ENCODE data around the gene IL1RL2.

The IL1RL2 gene

GRCh38 chr2:102230410-102230909 lies 43.6 kb downstream of the IL1RL2 start:
- no peak for DNase-seq

DNA sequence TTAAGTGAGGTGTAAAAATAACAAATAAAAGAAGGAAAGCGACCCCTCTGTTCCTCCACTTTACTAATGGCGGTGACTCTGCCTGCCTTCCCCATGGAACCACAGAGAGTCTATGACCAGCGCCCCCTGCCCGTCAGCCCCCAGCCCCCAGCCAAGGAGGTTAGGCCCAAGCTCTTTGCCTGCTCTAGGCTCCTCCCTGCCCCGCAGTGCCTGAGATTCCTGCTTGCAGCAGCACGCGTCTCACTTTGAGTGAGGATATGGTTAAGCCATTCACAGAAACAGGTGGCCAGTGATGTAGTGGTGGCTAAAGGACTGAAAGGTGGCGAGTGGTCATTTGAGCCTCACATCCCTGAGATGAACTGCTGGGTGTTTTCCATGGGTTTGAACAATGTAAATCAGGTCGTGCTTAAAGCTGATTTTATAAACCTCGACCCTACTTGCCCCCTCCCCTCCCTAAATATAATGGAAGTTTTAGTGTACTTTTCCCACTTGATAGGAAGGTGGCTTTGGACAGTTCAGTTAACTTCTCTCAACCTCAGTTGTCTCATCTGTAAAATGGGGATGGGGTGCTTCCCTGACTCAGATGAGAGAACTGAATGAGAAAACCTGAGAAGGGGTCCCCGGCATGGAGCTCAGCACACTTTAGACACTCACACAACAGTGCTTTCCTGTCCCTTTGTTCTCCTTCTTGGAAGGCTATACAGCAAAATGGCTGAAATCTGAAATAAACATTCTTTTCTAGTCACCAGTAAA lies 46.5 kb downstream of the IL1RL2 start:
- no peak for DNase-seq
- TF ChIP-seq POLR2A (IDR thresholded peaks at IDR 0.05; ENCODE audit: low read length), result no peak
- TF ChIP-seq GATA1 (IDR thresholded peaks at IDR 0.05; ENCODE audit: low read depth, low read length), result no peak

More at GRCh38 chr2:102230410-102230909, 43.6 kb downstream of the IL1RL2 start:
- no peak for TF ChIP-seq POLR2A (IDR thresholded peaks at IDR 0.05; ENCODE audit: low read length)
- no peak for TF ChIP-seq GATA1 (IDR thresholded peaks at IDR 0.05; ENCODE audit: low read depth, low read length)

- DNase-seq, result peak in 1 of 2 experiments; percentile 18
- TF ChIP-seq POLR2A (IDR thresholded peaks at IDR 0.05; ENCODE audit: low read length), result no peak
- no peak for TF ChIP-seq GATA1 (IDR thresholded peaks at IDR 0.05; ENCODE audit: low read depth, low read length)
Observed at GRCh38 chr2:102235042-102235473, 48.2 kb downstream of the IL1RL2 start.

DNA sequence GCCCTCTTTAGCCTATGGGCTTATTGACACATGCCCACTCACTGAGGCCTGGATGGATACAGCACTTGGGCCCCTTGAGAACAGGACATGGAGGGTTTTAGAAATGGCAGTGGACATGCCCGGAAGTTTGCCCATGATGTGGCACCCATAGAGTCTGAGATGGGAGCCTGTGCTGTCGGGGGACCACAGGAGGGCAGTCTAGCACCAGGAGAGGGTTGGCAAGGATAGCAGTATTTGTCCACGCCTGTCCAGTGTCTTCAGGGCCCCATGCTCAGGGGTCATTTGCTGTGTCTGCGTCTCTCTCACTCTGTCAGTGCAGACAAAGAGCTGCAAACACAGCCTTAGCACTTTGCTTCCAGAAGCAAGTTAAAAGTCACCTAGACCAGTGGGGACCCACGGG lies 48.7 kb downstream of the IL1RL2 start:
- no peak for TF ChIP-seq POLR2A (IDR thresholded peaks at IDR 0.05; ENCODE audit: low read length)
- no peak for TF ChIP-seq GATA1 (IDR thresholded peaks at IDR 0.05; ENCODE audit: low read depth, low read length)
- DNase-seq, result peak; percentile 34 to 54

DNA sequence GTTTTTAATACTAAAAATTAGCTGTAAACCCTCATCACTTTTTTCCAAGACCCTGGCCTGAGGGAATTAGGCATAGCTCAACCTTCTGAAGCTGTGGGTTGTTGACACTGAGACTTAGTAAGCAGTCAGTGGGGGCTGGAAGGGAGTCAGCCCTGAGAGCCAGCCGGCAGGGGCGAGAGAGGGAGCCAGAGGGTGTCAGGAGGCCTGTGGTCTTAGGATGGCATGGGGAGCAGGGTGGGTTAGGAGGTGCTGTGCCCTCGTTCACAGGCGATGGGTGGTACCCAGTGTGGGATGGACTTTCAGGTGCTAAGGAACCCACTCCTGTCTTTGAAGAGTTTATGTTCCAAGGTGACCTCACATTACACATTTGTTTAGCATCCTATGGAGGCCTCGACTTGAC lies 49.3 kb downstream of the IL1RL2 start:
- no peak for DNase-seq
- TF ChIP-seq POLR2A (IDR thresholded peaks at IDR 0.05; ENCODE audit: low read length) (no peak), GATA1 (IDR thresholded peaks at IDR 0.05; ENCODE audit: low read depth, low read length) (no peak)

DNA sequence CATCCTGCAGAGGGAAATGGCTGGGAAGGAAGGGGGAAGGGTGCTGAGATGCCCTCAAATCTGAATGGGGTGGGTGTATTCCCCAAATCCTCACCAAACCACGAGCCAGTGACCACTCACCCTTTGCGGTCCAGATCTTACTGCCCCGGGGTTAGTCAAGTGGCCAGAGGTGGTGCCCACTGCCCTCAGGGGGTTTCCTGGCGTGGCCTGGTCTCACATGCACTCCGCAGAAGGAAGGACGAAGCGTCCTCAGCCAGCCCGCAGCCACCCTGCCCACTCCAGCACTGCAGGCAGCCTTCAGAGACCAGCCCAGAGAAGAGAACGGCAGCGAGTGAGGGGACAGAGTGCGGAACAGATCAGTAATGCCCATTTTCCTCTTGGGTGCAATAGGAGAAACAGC lies 50.4 kb downstream of the IL1RL2 start:
- no peak for DNase-seq
- TF ChIP-seq POLR2A (IDR thresholded peaks at IDR 0.05; ENCODE audit: low read length) (no peak), GATA1 (IDR thresholded peaks at IDR 0.05; ENCODE audit: low read depth, low read length) (no peak)

DNA sequence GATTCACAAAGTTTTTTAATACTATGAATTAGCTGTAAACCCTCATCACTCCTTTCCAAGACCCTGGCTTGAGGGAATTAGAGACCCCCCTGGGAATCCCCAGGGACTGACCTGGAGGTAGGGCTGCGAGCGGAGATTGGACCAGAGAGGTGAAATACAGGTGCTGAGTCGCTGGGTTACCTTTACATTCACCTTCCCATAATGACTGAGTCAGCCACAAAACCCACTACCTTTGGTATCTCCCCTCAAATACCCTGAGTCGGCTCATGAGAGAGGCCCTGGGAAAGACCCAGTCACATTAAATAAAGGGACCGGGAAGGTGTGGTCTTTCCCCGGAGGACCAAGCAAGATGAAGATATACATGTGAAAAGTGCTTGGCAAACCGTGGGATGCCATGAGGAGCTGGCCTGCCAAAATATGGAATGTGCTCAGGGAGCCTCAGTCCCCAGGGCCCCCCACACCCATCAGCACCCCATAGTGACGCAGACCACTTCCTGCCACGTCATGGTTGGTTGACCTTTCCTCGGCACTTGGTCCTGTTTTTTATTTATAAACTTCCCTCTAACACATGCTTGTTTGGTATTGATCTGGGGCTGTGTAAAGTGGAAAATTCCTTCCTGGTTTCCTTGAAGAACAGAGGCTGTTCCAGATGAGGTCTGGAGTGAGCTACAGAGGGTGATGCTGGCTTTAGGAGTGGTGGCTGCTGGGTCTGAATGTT lies 51.4 kb downstream of the IL1RL2 start:
- no peak for TF ChIP-seq POLR2A (IDR thresholded peaks at IDR 0.05; ENCODE audit: low read length)
- TF ChIP-seq GATA1 (IDR thresholded peaks at IDR 0.05; ENCODE audit: low read depth, low read length), result no peak
- no peak for DNase-seq

GRCh38 chr2:102238778-102239177 lies 52.0 kb downstream of the IL1RL2 start:
- no peak for TF ChIP-seq POLR2A (IDR thresholded peaks at IDR 0.05; ENCODE audit: low read length)
- TF ChIP-seq GATA1 (IDR thresholded peaks at IDR 0.05; ENCODE audit: low read depth, low read length), result no peak

GRCh38 chr2:102239344-102239743 lies 52.5 kb downstream of the IL1RL2 start:
- no peak for TF ChIP-seq POLR2A (IDR thresholded peaks at IDR 0.05; ENCODE audit: low read length)
- no peak for TF ChIP-seq GATA1 (IDR thresholded peaks at IDR 0.05; ENCODE audit: low read depth, low read length)
- DNase-seq, result no peak

More at GRCh38 chr2:102238778-102239177, 52.0 kb downstream of the IL1RL2 start:
- DNase-seq, result no peak

DNA sequence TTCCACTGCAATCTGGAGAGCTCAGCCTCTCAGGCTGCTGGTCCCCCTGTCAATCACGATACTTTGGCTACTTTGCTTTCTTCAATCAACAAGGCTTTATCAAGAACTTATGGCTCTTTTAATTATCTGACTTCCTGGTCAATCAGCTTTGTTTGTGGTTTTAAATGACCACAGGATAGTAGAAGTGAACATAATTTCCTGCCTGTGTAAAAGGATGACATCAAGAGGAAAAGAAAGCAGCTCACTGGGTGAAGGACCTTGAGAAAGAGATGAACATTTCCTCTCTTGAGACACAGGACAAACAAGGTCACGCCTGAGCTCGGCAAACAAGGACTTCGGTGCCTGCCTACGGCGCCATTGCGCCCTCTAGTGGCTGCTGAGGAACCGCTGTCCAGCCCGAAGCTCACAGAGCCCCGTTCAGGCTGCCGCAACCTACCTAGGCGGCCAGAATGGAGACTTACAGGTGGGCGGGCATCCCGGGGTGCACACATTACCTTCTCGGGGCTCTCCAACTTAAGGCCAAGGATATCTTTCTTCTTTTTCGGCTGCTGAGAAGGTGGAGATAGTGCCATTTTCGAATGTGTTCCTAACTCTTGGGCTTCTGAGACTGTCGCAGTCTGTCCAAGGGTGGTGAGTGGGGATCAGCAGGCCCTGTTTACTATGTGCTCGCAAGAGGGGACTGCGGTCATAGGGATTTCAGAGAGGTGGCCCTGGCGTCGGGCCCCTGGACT lies 54.0 kb downstream of the IL1RL2 start:
- peak; percentile 83 to 91 for DNase-seq
- TF ChIP-seq GATA1 (IDR thresholded peaks at IDR 0.05; ENCODE audit: low read depth, low read length), result no peak
- TF ChIP-seq POLR2A (IDR thresholded peaks at IDR 0.05; ENCODE audit: low read length), result no peak

GRCh38 chr2:102241616-102242305 lies 54.9 kb downstream of the IL1RL2 start:
- no peak for TF ChIP-seq POLR2A (IDR thresholded peaks at IDR 0.05; ENCODE audit: low read length)
- TF ChIP-seq GATA1 (IDR thresholded peaks at IDR 0.05; ENCODE audit: low read depth, low read length), result no peak
- no peak for DNase-seq

GRCh38 chr2:102245266-102246151 lies 58.7 kb downstream of the IL1RL2 start:
- DNase-seq, result no peak
- TF ChIP-seq GATA1 (IDR thresholded peaks at IDR 0.05; ENCODE audit: low read depth, low read length), result no peak
- TF ChIP-seq POLR2A (IDR thresholded peaks at IDR 0.05; ENCODE audit: low read length), result no peak
